Spleen (tissue), 7 donors: ENCODE measurements around the gene DPY19L3.

Experiments
- CTCF ChIP-seq, 11 experiments: fragments of 200-600 bp in 7 of 11; fragments of 450-650 bp in 4 of 11; sonication (generic) in 4 of 11; IDR thresholded peaks in 8 of 11; conservative IDR thresholded peaks in 3 of 11; 1 replicate in 7 of 11; 2 replicates in 4 of 11; pipeline versions ENCODE4 v1.4.0 to v1.8.0; 2016 to 2021; ENCODE audit warnings: antibody characterized with exemption in 11 of 11, inconsistent platforms in 4 of 11, mild to moderate bottlenecking in 1 of 11
- POLR2AphosphoS5 ChIP-seq, 3 donors: sonication (generic); formaldehyde crosslinking; IDR thresholded peaks; one replicate each; pipeline ENCODE4 v1.5.1; 2017; ENCODE audit warnings: antibody characterized with exemption in 3 of 3
- donor health status: DM: no; HTN: no; CAD: no; lungs with moderate emphysema.
- donor health status: DM: no; HTN: no; CAD: no.
- donor health status: DM: no; HTN: no; CAD: no.

GRCh38 chr19:32442650-32443049 lies 37.1 kb downstream of the DPY19L3 start:
- TF ChIP-seq CTCF (IDR thresholded peaks at IDR 0.05 in 8 of 11, conservative IDR thresholded peaks at IDR 0.05 in 3 of 11) (no peak), POLR2AphosphoS5 (IDR thresholded peaks at IDR 0.05) (no peak)
